ENCODE measurements around the gene SLC2A4RG. TPM values are rescaled to one million over a fixed set of nuclear protein-coding genes. Genes with fewer than 3 reads are reported as not detected.

Gene SLC2A4RG
- polyA plus RNA-seq, 1 donor, result 61.5 TPM

DNA sequence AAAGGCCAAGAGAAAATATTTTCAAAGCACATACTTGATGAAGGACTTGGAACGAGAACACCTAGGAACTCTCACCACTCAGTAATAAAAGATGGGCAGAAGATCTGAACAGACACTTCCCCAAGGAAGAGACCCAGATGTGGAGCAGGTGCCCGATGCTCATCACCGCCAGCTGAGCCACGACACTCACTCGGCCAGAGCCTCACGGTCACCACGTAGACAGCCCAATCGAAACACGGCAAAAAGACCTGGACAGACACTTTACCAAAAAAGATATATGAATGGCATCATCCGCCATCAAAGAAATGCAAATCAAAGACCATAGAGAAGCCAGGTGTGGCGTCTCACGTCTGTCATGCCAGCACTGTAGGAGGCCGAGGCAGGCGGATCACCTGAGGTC is 41.6 kb downstream of the SLC2A4RG start:
- Histone ChIP-seq H3K9me3 (ENCODE audit: control insufficient read depth, low read depth, low read length) (no peaks in the 10 kb centered on the region), H3K36me3 (ENCODE audit: control insufficient read depth, insufficient read depth, low read length) (no peaks in the 10 kb centered on the region), H3K27ac (ENCODE audit: low read length) (no peak overlapping the region), H3K4me3 (ENCODE audit: low read length) (no peak overlapping the region), H3K4me1 (ENCODE audit: control insufficient read depth, insufficient read depth, low read length) (no peaks in the 10 kb centered on the region), H3K27me3 (ENCODE audit: control insufficient read depth, insufficient read depth, low read length) (no peaks in the 10 kb centered on the region)
- WGBS (ENCODE audit: insufficient coverage, low lambda C conversion rate), result no CpG with 5 or more reads among the region's 14 CpGs
- no peak for DNase-seq

- no peaks in the 10 kb centered on the region for H3K4me1 ChIP-seq (ENCODE audit: control insufficient read depth, insufficient read depth, low read length)
- no peaks in the 10 kb centered on the region for H3K9me3 ChIP-seq (ENCODE audit: control insufficient read depth, low read depth, low read length)
- DNase-seq, result no peak
- no peaks in the 10 kb centered on the region for H3K27me3 ChIP-seq (ENCODE audit: control insufficient read depth, insufficient read depth, low read length)
- no peak overlapping the region for H3K27ac ChIP-seq (ENCODE audit: low read length)
- H3K36me3 ChIP-seq (ENCODE audit: control insufficient read depth, insufficient read depth, low read length), result no peaks in the 10 kb centered on the region
- H3K4me3 ChIP-seq (ENCODE audit: low read length), result no peak overlapping the region
- no CpG with 5 or more reads among the region's 18 CpGs for WGBS (ENCODE audit: insufficient coverage, low lambda C conversion rate)
Measured at GRCh38 chr20:63782051-63782471, 42.5 kb downstream of the SLC2A4RG start.

DNA sequence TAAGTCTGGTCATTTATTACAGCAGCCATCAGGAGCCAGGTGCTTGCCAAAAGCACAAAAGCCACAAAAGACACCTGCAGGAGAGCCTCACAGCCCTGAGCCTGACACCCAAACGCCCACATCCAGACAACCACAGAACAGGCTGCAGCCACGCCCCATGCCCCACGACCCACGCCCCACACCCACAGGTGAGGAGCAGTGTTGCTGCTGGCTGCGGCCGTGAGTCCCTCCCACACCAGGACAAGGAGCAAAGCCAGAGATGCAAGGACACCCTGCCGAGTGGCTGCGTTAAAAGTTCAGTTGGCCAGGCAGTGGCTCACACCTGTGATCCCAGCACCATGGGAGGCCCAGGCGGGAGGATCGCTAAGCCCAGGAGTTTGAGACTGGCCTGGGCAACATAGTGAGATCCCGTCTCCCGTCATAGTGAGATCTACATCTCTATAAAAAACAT is 43.0 kb downstream of the SLC2A4RG start:
- WGBS (ENCODE audit: insufficient coverage, low lambda C conversion rate), result no CpG with 5 or more reads among the region's 12 CpGs

GRCh38 chr20:63783970-63784369 is 44.4 kb downstream of the SLC2A4RG start:
- Histone ChIP-seq H3K4me3 (ENCODE audit: low read length) (no peak overlapping the region), H3K27me3 (ENCODE audit: control insufficient read depth, insufficient read depth, low read length) (no peaks in the 10 kb centered on the region), H3K36me3 (ENCODE audit: control insufficient read depth, insufficient read depth, low read length) (no peaks in the 10 kb centered on the region), H3K4me1 (ENCODE audit: control insufficient read depth, insufficient read depth, low read length) (no peaks in the 10 kb centered on the region), H3K27ac (ENCODE audit: low read length) (no peak overlapping the region), H3K9me3 (ENCODE audit: control insufficient read depth, low read depth, low read length) (no peaks in the 10 kb centered on the region)
- DNase-seq, result no peak
- no CpG with 5 or more reads among the region's 16 CpGs for WGBS (ENCODE audit: insufficient coverage, low lambda C conversion rate)

More for the DNA sequence above, 43.0 kb downstream of the SLC2A4RG start:
- no peak overlapping the region for H3K4me3 ChIP-seq (ENCODE audit: low read length)
- H3K27ac ChIP-seq (ENCODE audit: low read length), result no peak overlapping the region
- no peak for DNase-seq
- H3K36me3 ChIP-seq (ENCODE audit: control insufficient read depth, insufficient read depth, low read length), result no peaks in the 10 kb centered on the region
- no peaks in the 10 kb centered on the region for H3K9me3 ChIP-seq (ENCODE audit: control insufficient read depth, low read depth, low read length)
- H3K27me3 ChIP-seq (ENCODE audit: control insufficient read depth, insufficient read depth, low read length), result no peaks in the 10 kb centered on the region
- no peaks in the 10 kb centered on the region for H3K4me1 ChIP-seq (ENCODE audit: control insufficient read depth, insufficient read depth, low read length)

DNA sequence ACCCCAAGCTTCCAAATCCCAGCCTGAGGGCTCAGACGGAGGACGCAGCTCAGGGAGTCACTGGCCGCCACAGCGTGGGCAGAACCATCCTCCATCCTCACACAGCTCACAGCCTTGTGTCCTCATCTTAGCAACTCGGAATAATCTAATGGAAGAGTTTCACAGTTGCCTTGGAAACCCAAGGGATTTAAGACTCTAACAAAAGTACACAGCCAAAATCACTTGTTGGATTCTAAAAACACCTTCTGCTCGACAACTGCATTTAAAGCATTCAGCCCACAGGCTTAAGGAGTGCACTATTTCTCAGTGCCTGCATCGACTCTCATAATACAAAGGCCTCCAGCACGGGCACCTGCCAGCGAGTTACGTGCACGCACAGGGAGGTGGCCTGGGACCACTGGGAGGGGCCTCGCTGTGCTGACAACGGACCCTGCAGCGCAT is 46.1 kb downstream of the SLC2A4RG start:
- Histone ChIP-seq H3K9me3 (ENCODE audit: control insufficient read depth, low read depth, low read length) (peaks cover 4% of the 10 kb centered on the region), H3K27me3 (ENCODE audit: control insufficient read depth, insufficient read depth, low read length) (no peaks in the 10 kb centered on the region), H3K4me3 (ENCODE audit: low read length) (no peak overlapping the region), H3K4me1 (ENCODE audit: control insufficient read depth, insufficient read depth, low read length) (no peaks in the 10 kb centered on the region), H3K27ac (ENCODE audit: low read length) (no peak overlapping the region), H3K36me3 (ENCODE audit: control insufficient read depth, insufficient read depth, low read length) (peaks cover 3% of the 10 kb centered on the region)
- DNase-seq, result no peak
- WGBS (ENCODE audit: insufficient coverage, low lambda C conversion rate), result no CpG with 5 or more reads among the region's 14 CpGs

- H3K27ac ChIP-seq (ENCODE audit: low read length), result no peak overlapping the region
- H3K4me3 ChIP-seq (ENCODE audit: low read length), result no peak overlapping the region
- H3K36me3 ChIP-seq (ENCODE audit: control insufficient read depth, insufficient read depth, low read length), result peaks cover 3% of the 10 kb centered on the region
- H3K27me3 ChIP-seq (ENCODE audit: control insufficient read depth, insufficient read depth, low read length), result no peaks in the 10 kb centered on the region
- no peak for DNase-seq
- WGBS (ENCODE audit: insufficient coverage, low lambda C conversion rate), result no CpG with 5 or more reads among the region's 11 CpGs
- H3K4me1 ChIP-seq (ENCODE audit: control insufficient read depth, insufficient read depth, low read length), result no peaks in the 10 kb centered on the region
- peaks cover 4% of the 10 kb centered on the region for H3K9me3 ChIP-seq (ENCODE audit: control insufficient read depth, low read depth, low read length)
Measured at GRCh38 chr20:63787302-63787701, 47.7 kb downstream of the SLC2A4RG start.

- Histone ChIP-seq H3K4me1 (ENCODE audit: control insufficient read depth, insufficient read depth, low read length) (no peaks in the 10 kb centered on the region), H3K4me3 (ENCODE audit: low read length) (no peak overlapping the region), H3K9me3 (ENCODE audit: control insufficient read depth, low read depth, low read length) (peaks cover 4% of the 10 kb centered on the region), H3K27me3 (ENCODE audit: control insufficient read depth, insufficient read depth, low read length) (no peaks in the 10 kb centered on the region), H3K36me3 (ENCODE audit: control insufficient read depth, insufficient read depth, low read length) (peaks cover 3% of the 10 kb centered on the region), H3K27ac (ENCODE audit: low read length) (no peak overlapping the region)
- WGBS (ENCODE audit: insufficient coverage, low lambda C conversion rate), result no CpG with 5 or more reads among the region's 16 CpGs
- DNase-seq, result no peak
Measured at GRCh38 chr20:63787749-63788148, 48.2 kb downstream of the SLC2A4RG start.

DNA sequence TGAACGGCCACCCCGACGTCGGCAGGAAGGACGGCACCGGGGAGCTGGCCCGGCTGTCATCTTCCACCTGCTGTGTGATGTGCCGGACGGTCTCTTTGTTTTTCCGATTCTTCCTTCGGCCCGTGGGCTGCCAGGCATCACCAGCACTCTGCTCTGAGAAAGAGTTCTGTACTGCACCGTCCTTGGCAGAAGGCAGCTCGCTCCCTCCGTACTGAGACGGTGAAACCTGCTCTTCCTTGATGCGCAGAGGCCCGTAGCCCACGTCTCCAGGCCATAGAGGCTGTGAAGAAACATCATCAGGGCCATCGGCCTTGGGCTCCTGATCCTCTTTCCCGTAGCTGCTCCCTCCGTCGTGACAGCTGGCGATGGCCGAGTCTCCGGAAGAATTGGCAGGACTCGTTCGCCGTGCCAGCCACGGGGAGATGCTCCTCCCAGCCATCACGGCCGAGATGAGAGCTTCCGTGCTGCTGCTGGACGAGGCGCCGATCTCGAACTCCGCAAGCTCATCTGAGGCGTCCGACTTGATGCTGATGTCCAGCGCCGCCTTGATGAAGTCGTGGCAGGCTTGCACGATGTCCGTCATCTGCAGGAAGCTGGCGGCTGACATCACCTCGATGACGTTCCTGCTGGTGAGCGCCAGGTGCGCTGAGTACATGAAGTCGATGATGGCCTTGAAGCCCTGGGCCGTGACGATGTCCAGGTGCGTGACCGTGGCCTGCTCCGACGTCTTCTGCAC is 50.4 kb downstream of the SLC2A4RG start:
- H3K4me3 ChIP-seq (ENCODE audit: low read length), result no peak overlapping the region
- no peaks in the 10 kb centered on the region for H3K27me3 ChIP-seq (ENCODE audit: control insufficient read depth, insufficient read depth, low read length)
- H3K9me3 ChIP-seq (ENCODE audit: control insufficient read depth, low read depth, low read length), result peaks cover 4% of the 10 kb centered on the region
- H3K27ac ChIP-seq (ENCODE audit: low read length), result no peak overlapping the region
- DNase-seq, result no peak
- peaks cover 3% of the 10 kb centered on the region for H3K36me3 ChIP-seq (ENCODE audit: control insufficient read depth, insufficient read depth, low read length)
- no peaks in the 10 kb centered on the region for H3K4me1 ChIP-seq (ENCODE audit: control insufficient read depth, insufficient read depth, low read length)
- WGBS (ENCODE audit: insufficient coverage, low lambda C conversion rate), result no CpG with 5 or more reads among the region's 57 CpGs

GRCh38 chr20:63790572-63791168 is 51.1 kb downstream of the SLC2A4RG start:
- Histone ChIP-seq H3K4me1 (ENCODE audit: control insufficient read depth, insufficient read depth, low read length) (no peaks in the 10 kb centered on the region), H3K9me3 (ENCODE audit: control insufficient read depth, low read depth, low read length) (peaks cover 4% of the 10 kb centered on the region), H3K27me3 (ENCODE audit: control insufficient read depth, insufficient read depth, low read length) (no peaks in the 10 kb centered on the region), H3K27ac (ENCODE audit: low read length) (no peak overlapping the region), H3K4me3 (ENCODE audit: low read length) (no peak overlapping the region), H3K36me3 (ENCODE audit: control insufficient read depth, insufficient read depth, low read length) (peaks cover 3% of the 10 kb centered on the region)
- no peak for DNase-seq
- WGBS (ENCODE audit: insufficient coverage, low lambda C conversion rate), result no CpG with 5 or more reads among the region's 37 CpGs

GRCh38 chr20:63791497-63792156 is 52.1 kb downstream of the SLC2A4RG start:
- Histone ChIP-seq H3K9me3 (ENCODE audit: control insufficient read depth, low read depth, low read length) (peaks cover 4% of the 10 kb centered on the region), H3K27ac (ENCODE audit: low read length) (no peak overlapping the region)
- WGBS (ENCODE audit: insufficient coverage, low lambda C conversion rate), result no CpG with 5 or more reads among the region's 23 CpGs

More at GRCh38 chr20:63791497-63792156, 52.1 kb downstream of the SLC2A4RG start:
- DNase-seq, result no peak
- Histone ChIP-seq H3K36me3 (ENCODE audit: control insufficient read depth, insufficient read depth, low read length) (peaks cover 3% of the 10 kb centered on the region), H3K27me3 (ENCODE audit: control insufficient read depth, insufficient read depth, low read length) (no peaks in the 10 kb centered on the region), H3K4me3 (ENCODE audit: low read length) (no peak overlapping the region), H3K4me1 (ENCODE audit: control insufficient read depth, insufficient read depth, low read length) (no peaks in the 10 kb centered on the region)

Measured in large intestine (tissue), 3 donors.